Vagina (tissue), 2 donors: ENCODE results near the gene SLCO2A1. TPM values are rescaled to one million over a fixed set of nuclear protein-coding genes. Genes with fewer than 3 reads are reported as not detected.
A peak's percentile ranks its signal among the peaks of the same experiment; 100 is the strongest.

Experiments
- DNase-seq, 2 donors: peaks; one replicate each; pipeline ENCODE4 v3.0.0-alpha.2; 2017; ENCODE audit errors: extremely low spot score in 2 of 2
- H3K27ac ChIP-seq: fragments of 200-600 bp; sonication (generic); one replicate; pipeline ENCODE4 v1.5.1; 2019
- H3K27me3 ChIP-seq: fragments of 200-600 bp; sonication (generic); one replicate; pipeline ENCODE4 v1.5.1; 2019
- H3K36me3 ChIP-seq, 2 donors: fragments of 200-600 bp; sonication (generic); one replicate each; pipeline ENCODE4 v1.5.1; 2017 to 2019
- H3K4me1 ChIP-seq: fragments of 200-600 bp; sonication (generic); one replicate; pipeline ENCODE4 v1.5.1; 2019
- H3K4me3 ChIP-seq, 2 donors: fragments of 200-600 bp; sonication (generic); 1 replicate in 1 of 2; 2 replicates in 1 of 2; pipeline ENCODE4 v1.5.1; 2016 to 2019
- H3K9me3 ChIP-seq: fragments of 200-600 bp; sonication (generic); one replicate; pipeline ENCODE4 v1.5.1; 2019
- POLR2A ChIP-seq, 2 donors: fragments of 450-650 bp; IDR thresholded peaks; one replicate each; pipeline ENCODE4 v1.6.1; 2017; ENCODE audit warnings: antibody characterized with exemption in 2 of 2, mild to moderate bottlenecking in 2 of 2, moderate library complexity in 2 of 2
- POLR2AphosphoS5 ChIP-seq, 2 donors: sonication (generic); formaldehyde crosslinking; IDR thresholded peaks; one replicate each; pipeline ENCODE4 v1.9.0; 2017; ENCODE audit warnings: antibody characterized with exemption in 2 of 2, mild to moderate bottlenecking in 2 of 2, low read depth in 1 of 2; ENCODE audit not compliant: insufficient read depth in 1 of 2
- intact Hi-C: fragments of 100-400 bp; cut with DNase I; formaldehyde crosslinking; loops from one replicate; pipeline ENCODE4 v1.15.1; 2023
- total RNA-seq: library from RNA; depleted of rRNA; stranded (reverse); fragments of >200 nt; gene quantifications from one replicate; pipeline ENCODE4 v1.2.3, GENCODE V29; 2016
- TF ChIP-seq, protein P1 (sequence below), 3 experiments: fragments of 450-650 bp in 2 of 3; fragments of 200-600 bp in 1 of 3; sonication (generic) in 1 of 3; IDR thresholded peaks; one replicate each; pipeline ENCODE4 v1.5.1; 2017 to 2019; ENCODE audit warnings: antibody characterized with exemption in 3 of 3, mild to moderate bottlenecking in 2 of 3, moderate library complexity in 2 of 3

Gene SLCO2A1
- total RNA-seq, 1 donor from 2014 or later, result 40.3 TPM

DNA sequence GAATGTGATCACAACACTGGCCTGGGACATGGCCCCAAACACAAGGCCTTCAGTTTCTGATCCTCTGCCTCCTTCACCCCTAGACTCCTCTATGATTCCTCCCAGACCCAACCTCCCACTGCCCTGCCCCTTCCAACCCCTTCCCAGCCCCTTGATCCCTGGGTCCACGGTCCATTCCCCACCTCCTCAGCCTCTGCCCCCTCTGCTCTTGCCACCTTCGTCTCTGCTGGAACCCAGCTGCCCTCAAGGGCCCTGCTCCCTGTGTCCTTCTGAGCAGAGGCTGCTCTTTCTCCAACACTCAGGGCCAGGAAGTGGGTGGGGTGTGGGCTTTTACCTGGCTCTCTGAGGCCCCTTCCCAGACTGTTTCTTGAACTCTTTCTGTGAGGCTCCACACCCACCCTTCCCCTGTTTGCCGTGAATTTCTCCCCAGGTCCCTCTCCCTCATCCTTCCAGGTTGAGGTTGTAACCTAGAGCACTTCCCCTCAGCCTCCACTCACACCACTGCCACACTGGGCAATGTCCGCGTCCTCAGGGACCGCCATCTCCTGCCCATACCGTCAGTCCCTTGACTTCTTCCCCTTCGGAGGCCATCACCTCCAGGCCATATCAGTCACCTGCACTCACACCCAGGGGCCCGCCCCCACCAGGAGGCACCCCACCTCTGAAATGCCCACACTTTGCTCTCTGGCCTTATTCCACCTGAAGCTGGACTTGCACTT is 18.7 kb upstream of the SLCO2A1 start:
- Histone ChIP-seq H3K27me3 (no peaks in the 10 kb centered on the region), H3K27ac (no peak overlapping the region), H3K36me3 (no peaks in the 10 kb centered on the region), H3K9me3 (no peaks in the 10 kb centered on the region), H3K4me3 (no peak overlapping the region), H3K4me1 (no peaks in the 10 kb centered on the region)
- intact Hi-C loops, result no loop called here
- DNase-seq, result peak in 1 of 2 donors; percentile 83
- TF ChIP-seq, protein P1, sequence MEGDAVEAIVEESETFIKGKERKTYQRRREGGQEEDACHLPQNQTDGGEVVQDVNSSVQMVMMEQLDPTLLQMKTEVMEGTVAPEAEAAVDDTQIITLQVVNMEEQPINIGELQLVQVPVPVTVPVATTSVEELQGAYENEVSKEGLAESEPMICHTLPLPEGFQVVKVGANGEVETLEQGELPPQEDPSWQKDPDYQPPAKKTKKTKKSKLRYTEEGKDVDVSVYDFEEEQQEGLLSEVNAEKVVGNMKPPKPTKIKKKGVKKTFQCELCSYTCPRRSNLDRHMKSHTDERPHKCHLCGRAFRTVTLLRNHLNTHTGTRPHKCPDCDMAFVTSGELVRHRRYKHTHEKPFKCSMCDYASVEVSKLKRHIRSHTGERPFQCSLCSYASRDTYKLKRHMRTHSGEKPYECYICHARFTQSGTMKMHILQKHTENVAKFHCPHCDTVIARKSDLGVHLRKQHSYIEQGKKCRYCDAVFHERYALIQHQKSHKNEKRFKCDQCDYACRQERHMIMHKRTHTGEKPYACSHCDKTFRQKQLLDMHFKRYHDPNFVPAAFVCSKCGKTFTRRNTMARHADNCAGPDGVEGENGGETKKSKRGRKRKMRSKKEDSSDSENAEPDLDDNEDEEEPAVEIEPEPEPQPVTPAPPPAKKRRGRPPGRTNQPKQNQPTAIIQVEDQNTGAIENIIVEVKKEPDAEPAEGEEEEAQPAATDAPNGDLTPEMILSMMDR (IDR thresholded peaks at IDR 0.05), result no peak
- TF ChIP-seq POLR2A (IDR thresholded peaks at IDR 0.05) (no peak), POLR2AphosphoS5 (IDR thresholded peaks at IDR 0.05; ENCODE audit: insufficient read depth in 1 of 2, low read depth in 1 of 2) (no peak)

DNA sequence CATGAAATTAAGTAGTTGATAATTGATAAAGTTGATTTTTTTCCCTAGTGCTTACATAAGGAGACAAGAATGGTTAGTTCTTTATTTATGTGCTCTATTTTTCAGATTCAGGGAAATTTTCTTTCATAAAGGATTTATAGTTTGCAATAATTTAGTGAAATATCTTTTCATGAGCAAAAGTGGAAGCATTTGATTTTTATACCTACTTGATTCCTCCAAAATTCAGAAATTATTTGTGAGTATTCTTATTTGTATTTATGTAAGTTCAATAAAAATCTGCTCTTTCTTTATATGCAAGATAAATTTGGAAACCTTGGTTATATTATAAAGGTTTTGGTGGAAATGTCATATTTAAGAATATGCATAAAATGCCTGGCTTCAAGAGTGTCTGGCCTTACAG is 14.7 kb upstream of the SLCO2A1 start:
- Histone ChIP-seq H3K36me3 (no peaks in the 10 kb centered on the region), H3K4me1 (peaks cover 6% of the 10 kb centered on the region), H3K27me3 (no peaks in the 10 kb centered on the region), H3K4me3 (no peak overlapping the region), H3K27ac (no peak overlapping the region), H3K9me3 (no peaks in the 10 kb centered on the region)
- no peak for DNase-seq
- TF ChIP-seq POLR2A (IDR thresholded peaks at IDR 0.05) (no peak), POLR2AphosphoS5 (IDR thresholded peaks at IDR 0.05; ENCODE audit: insufficient read depth in 1 of 2, low read depth in 1 of 2) (no peak)
- TF ChIP-seq, protein P1 (IDR thresholded peaks at IDR 0.05), result no peak
- intact Hi-C loops, result no loop called here

DNA sequence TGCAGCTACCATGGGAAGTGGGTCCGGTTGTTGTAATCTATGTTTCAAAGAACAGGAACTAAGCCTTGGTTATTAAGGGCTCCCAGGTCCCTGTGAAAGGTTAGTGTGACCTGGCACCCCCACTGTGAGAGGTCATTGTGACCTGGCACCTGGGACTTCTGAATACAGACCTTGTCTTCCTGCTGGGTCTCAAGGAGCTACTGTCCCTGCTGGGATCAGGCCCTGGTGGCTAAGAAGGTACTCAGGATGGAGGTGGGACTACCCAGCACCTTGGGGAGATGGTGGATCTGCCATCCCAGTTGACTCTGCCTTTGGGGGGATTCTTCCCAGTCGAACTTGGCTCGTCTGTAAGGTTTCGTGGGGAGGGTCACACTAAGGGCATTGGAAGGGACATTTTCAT is 10.3 kb upstream of the SLCO2A1 start:
- no peaks in the 10 kb centered on the region for H3K9me3 ChIP-seq
- TF ChIP-seq POLR2A (IDR thresholded peaks at IDR 0.05), result no peak
- TF ChIP-seq POLR2AphosphoS5 (IDR thresholded peaks at IDR 0.05; ENCODE audit: insufficient read depth in 1 of 2, low read depth in 1 of 2), result no peak
- TF ChIP-seq, protein P1 (IDR thresholded peaks at IDR 0.05), result no peak
- peak in 1 of 2 donors; percentile 82 for DNase-seq
- no peak overlapping the region for H3K4me3 ChIP-seq
- H3K27ac ChIP-seq, result no peak overlapping the region
- H3K4me1 ChIP-seq, result peaks cover 7% of the 10 kb centered on the region
- no peaks in the 10 kb centered on the region for H3K27me3 ChIP-seq
- no peaks in the 10 kb centered on the region for H3K36me3 ChIP-seq
- intact Hi-C loops, result no loop called here

DNA sequence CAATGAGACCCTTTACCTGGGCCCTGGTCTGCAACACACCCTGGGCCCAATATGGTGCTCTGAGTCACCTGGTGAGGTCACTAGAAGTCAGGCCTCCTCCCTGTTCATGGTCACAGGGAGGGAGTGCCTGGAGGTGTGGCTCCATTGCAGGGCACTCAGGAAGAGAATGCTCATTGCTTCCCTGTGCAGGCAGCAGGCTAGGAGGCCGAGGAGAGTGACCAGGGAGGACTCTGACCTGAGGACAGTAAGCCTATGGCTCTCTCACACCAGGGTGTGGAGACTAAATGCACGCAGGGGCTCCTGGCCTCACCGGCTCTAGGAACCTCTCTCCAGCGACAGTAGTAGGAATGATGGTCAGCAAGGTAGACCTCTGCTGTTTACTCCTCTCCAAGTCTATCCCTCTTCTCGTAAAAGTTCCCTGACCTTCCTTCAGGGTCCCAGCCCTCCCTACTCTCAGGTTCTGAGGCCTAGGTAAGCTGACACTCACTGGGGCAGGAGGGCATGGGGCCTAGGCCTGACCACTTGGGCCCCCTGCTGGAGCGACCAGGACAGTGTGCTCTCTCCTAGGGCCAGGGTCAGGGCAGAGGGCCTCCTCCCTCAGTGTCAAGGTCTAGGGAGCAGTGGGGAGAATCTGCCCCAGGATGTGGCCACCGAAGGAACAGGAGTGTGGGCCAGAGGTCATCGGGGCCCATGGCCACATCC is 9.6 kb upstream of the SLCO2A1 start:
- H3K27me3 ChIP-seq, result no peaks in the 10 kb centered on the region
- H3K4me3 ChIP-seq, result no peak overlapping the region
- H3K27ac ChIP-seq, result no peak overlapping the region
- peaks cover 7% of the 10 kb centered on the region for H3K4me1 ChIP-seq
- no peaks in the 10 kb centered on the region for H3K9me3 ChIP-seq
- intact Hi-C loops, result no loop called here
- peak in 1 of 2 donors; percentile 77 for DNase-seq
- TF ChIP-seq, protein P1 (IDR thresholded peaks at IDR 0.05), result no peak
- no peak for TF ChIP-seq POLR2AphosphoS5 (IDR thresholded peaks at IDR 0.05; ENCODE audit: insufficient read depth in 1 of 2, low read depth in 1 of 2)
- TF ChIP-seq POLR2A (IDR thresholded peaks at IDR 0.05), result no peak
- no peaks in the 10 kb centered on the region for H3K36me3 ChIP-seq

DNA sequence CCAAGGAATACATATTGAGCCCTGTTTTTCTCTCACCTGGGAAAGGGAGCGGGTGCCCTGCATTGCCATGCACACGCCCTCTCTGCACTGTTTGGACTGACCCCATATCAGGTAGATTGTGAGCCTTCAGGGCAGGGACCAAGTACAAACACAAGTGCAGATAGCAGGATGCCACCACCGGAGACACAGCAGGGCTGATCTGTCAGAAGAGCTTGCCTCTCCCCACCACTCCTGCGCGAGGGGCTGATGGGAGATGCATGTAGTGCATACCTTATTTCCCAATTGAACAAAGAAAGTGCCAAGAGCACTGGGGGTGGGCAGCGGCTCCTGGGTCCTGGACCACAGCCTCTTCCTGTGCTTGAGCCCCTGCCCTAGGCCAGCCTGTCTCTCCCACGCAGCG is 9.0 kb upstream of the SLCO2A1 start:
- H3K4me1 ChIP-seq, result peaks cover 7% of the 10 kb centered on the region
- H3K9me3 ChIP-seq, result no peaks in the 10 kb centered on the region
- peak in 1 of 2 donors; percentile 77 for DNase-seq
- no peak overlapping the region for H3K4me3 ChIP-seq
- H3K36me3 ChIP-seq, result no peaks in the 10 kb centered on the region
- TF ChIP-seq, protein P1 (IDR thresholded peaks at IDR 0.05), result no peak
- no peak for TF ChIP-seq POLR2AphosphoS5 (IDR thresholded peaks at IDR 0.05; ENCODE audit: insufficient read depth in 1 of 2, low read depth in 1 of 2)
- TF ChIP-seq POLR2A (IDR thresholded peaks at IDR 0.05), result no peak
- no peak overlapping the region for H3K27ac ChIP-seq
- intact Hi-C loops, result no loop called here
- no peaks in the 10 kb centered on the region for H3K27me3 ChIP-seq
